ENCODE data around the gene DCBLD2. TPM values are rescaled to one million over a fixed set of nuclear protein-coding genes. Genes with fewer than 3 reads are reported as not detected.
A peak's percentile ranks its signal among the peaks of the same experiment; 100 is the strongest.

Gene DCBLD2
- polyA plus RNA-seq (2012; rRNA removed), result 159 and 190 TPM in 2 replicates
- 198 and 211 TPM in 2 replicates for polyA plus RNA-seq (2012; cell fraction: cytosol; rRNA removed)
- polyA plus RNA-seq (2012; cell fraction: nucleus; rRNA removed), result 130 and 207 TPM in 2 replicates

DNA sequence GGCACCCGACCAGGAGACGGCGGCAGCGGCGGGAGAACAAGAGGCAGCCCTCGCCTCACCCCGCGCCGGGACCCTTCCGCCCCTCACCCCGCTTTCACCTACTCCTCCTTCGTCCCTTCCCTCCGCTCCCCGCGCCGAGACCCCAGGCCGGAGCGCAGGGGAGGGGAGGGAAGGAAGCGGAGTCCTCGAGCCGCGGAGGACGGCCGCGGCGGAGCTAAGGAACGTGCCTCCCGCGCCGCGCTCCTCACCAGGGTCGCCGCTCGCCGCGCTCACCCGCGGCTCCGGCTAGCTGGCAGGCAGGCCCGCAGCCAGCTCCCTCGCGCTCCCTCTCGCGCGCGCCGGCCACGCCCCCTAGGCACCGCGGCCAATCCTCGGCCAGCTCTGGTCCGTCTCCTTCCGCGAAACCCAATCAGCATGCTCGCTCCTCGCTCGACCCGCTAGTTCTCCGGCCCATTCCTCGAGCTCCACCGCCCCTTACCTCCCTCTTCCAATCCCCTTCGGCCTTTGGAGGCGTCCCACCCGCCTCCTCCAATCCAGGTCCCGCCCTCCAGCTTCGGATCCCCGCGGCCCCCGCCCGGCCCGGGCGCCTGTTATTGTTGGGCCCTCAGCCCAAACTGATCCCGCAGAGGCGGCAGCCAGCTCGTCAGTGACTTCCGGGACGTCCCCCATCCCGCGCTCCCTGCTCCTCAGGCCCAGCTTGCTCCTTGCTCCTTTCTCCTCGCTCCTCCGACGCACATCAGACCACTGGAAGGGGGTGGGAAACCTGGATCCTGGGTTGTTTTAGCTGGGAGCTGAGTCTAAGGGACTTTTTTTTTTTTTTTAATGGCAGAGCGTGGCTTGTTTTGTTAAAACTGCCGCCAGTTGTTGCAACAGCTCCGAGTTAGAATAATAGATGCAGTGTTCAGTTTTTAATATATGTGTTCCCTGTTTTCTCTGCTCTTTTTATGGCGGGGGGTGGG lies at the start of gene DCBLD2:
TSS of gene DCBLD2 (minus strand) at position 304 of the 959 bp plus-strand sequence. CDS start 369 bp downstream, outside the sequence.
- Histone ChIP-seq H3K27ac (ENCODE audit: low read depth in 2 of 2, low read length in 1 of 2) (peak within 1 kb of the TSS; percentile 89 to 94), H3K4me2 (peak within 1 kb of the TSS; percentile 91), H3K9ac (peak within 1 kb of the TSS; percentile 95), H3F3A (replicated peaks; ENCODE audit: insufficient read depth) (peaks cover 34% of the 10 kb centered on the region), H3K4me1 (ENCODE audit: control insufficient read depth in 1 of 2, insufficient read depth in 2 of 2, low read depth in 1 of 2, low read length in 1 of 2) (peaks cover 4 to 5% of the 10 kb centered on the region in 2 experiments), H3K9me2 (no peaks in the 10 kb centered on the region), H3K36me3 (replicated peaks in 1 of 2; ENCODE audit: control insufficient read depth in 1 of 2, insufficient read depth in 2 of 2, low read length in 1 of 2) (peaks cover 0 to 37% of the 10 kb centered on the region in 2 experiments), H4K20me1 (ENCODE audit: insufficient read depth) (peaks cover 42% of the 10 kb centered on the region), H3K79me2 (ENCODE audit: insufficient read depth) (peaks cover 81% of the 10 kb centered on the region), H3K9me3 (no peaks in the 10 kb centered on the region), H2AFZ (ENCODE audit: low read depth) (peak within 1 kb of the TSS; percentile 50; the same call in 1 of the 2 replicates), H3K27me3 (ENCODE audit: insufficient read depth) (no peaks in the 10 kb centered on the region), H3K4me3 (ENCODE audit: low read depth in 2 of 2, low read length in 1 of 2) (peak within 1 kb of the TSS; percentile 78 to 88)
- ChIA-PET CTCF (interaction anchor here (0.6 to 1.5 kb wide), 4 partner anchors 11 to 92 kb away, joined by 3 to 6 read pairs (median 4); no protein-coding TSS in a partner anchor), POLR2A (interaction anchor here (0.6 to 1.8 kb wide), 12 partner anchors 9 to 308 kb away, joined by 3 to 5 read pairs (median 3); partner anchors contain the start of gene CPOX)
- WGBS (ENCODE audit: low lambda C conversion rate), result under 1% methylated on average over 26 of the region's 86 CpGs
- DNase-seq, result peak; percentile 97
- TF ChIP-seq RAD21 (IDR thresholded peaks at IDR 0.05; ENCODE audit: low read length) (no peak), NRF1 (IDR thresholded peaks at IDR 0.05; ENCODE audit: low read depth, low read length) (0 out of 2 replicates have a peak, but pooled peaks have one; percentile 10), TEAD4 (IDR thresholded peaks at IDR 0.05; ENCODE audit: borderline replicate concordance, insufficient read depth) (no peak), MAX (IDR thresholded peaks at IDR 0.05; ENCODE audit: low read depth) (peak; percentile 70; the same call in 1 of the 2 replicates), ZBTB33 (IDR thresholded peaks at IDR 0.05; ENCODE audit: borderline replicate concordance, low read depth) (no peak), RCOR1 (IDR thresholded peaks at IDR 0.05; ENCODE audit: low read length) (no peak), TAF1 (IDR thresholded peaks at IDR 0.05; ENCODE audit: borderline replicate concordance, low read depth, low read length) (peak; percentile 93), FOSL2 (IDR thresholded peaks at IDR 0.05; ENCODE audit: borderline replicate concordance, low read depth) (no peak), MEF2A (IDR thresholded peaks at IDR 0.05; ENCODE audit: borderline replicate concordance, low read depth) (no peak), CHD2 (IDR thresholded peaks at IDR 0.05; ENCODE audit: low read length, partially characterized antibody) (peak; percentile 79), SMC3 (IDR thresholded peaks at IDR 0.05; ENCODE audit: low read depth, low read length) (no peak), RFX5 (IDR thresholded peaks at IDR 0.05; ENCODE audit: low read length) (peak; percentile 85), NFIC (IDR thresholded peaks at IDR 0.05; ENCODE audit: borderline replicate concordance) (peak; percentile 38; the same call in 1 of the 2 replicates), ELF1 (IDR thresholded peaks at IDR 0.05) (peak; percentile 66), PBX3 (IDR thresholded peaks at IDR 0.05) (no peak), GATA2 (CRISPR knock-in tag; IDR thresholded peaks at IDR 0.05) (no peak), RXRA (IDR thresholded peaks at IDR 0.05; ENCODE audit: borderline replicate concordance, low read depth) (no peak), MXI1 (IDR thresholded peaks at IDR 0.05; ENCODE audit: low read depth, low read length) (no peak), USF2 (IDR thresholded peaks at IDR 0.05; ENCODE audit: borderline replicate concordance, low read depth, low read length) (no peak), FOXJ3 (CRISPR knock-in tag; IDR thresholded peaks at IDR 0.05) (no peak), JUND (IDR thresholded peaks at IDR 0.05) (no peak), SIN3A (IDR thresholded peaks at IDR 0.05; ENCODE audit: borderline replicate concordance, low read depth, low read length) (peak; percentile 52; the same call in 1 of the 2 replicates), POLR2AphosphoS5 (IDR thresholded peaks at IDR 0.05; ENCODE audit: low read depth, low read length) (0 out of 2 replicates have a peak, but pooled peaks have one; percentile 54), TCF12 (IDR thresholded peaks at IDR 0.05) (peak; percentile 38; the same call in 1 of the 2 replicates)
- TF ChIP-seq, protein P1, sequence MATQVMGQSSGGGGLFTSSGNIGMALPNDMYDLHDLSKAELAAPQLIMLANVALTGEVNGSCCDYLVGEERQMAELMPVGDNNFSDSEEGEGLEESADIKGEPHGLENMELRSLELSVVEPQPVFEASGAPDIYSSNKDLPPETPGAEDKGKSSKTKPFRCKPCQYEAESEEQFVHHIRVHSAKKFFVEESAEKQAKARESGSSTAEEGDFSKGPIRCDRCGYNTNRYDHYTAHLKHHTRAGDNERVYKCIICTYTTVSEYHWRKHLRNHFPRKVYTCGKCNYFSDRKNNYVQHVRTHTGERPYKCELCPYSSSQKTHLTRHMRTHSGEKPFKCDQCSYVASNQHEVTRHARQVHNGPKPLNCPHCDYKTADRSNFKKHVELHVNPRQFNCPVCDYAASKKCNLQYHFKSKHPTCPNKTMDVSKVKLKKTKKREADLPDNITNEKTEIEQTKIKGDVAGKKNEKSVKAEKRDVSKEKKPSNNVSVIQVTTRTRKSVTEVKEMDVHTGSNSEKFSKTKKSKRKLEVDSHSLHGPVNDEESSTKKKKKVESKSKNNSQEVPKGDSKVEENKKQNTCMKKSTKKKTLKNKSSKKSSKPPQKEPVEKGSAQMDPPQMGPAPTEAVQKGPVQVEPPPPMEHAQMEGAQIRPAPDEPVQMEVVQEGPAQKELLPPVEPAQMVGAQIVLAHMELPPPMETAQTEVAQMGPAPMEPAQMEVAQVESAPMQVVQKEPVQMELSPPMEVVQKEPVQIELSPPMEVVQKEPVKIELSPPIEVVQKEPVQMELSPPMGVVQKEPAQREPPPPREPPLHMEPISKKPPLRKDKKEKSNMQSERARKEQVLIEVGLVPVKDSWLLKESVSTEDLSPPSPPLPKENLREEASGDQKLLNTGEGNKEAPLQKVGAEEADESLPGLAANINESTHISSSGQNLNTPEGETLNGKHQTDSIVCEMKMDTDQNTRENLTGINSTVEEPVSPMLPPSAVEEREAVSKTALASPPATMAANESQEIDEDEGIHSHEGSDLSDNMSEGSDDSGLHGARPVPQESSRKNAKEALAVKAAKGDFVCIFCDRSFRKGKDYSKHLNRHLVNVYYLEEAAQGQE (IDR thresholded peaks at IDR 0.05; ENCODE audit: low read depth, low read length), result peak; percentile 22
